Esophagus squamous epithelium (tissue), 4 donors: ENCODE results near the gene UBE2N.

Source experiments
- POLR2A ChIP-seq, 4 donors: fragments of 450-650 bp; IDR thresholded peaks; one replicate each; pipeline ENCODE4 v1.6.1; 2017; ENCODE audit warnings: antibody characterized with exemption in 4 of 4, mild to moderate bottlenecking in 4 of 4, moderate library complexity in 3 of 4
- TF ChIP-seq, protein P1 (sequence below), 6 experiments: fragments of 450-650 bp in 4 of 6; fragments of 200-600 bp in 2 of 6; sonication (generic) in 2 of 6; IDR thresholded peaks; one replicate each; pipeline ENCODE4 v1.5.1; 2016 to 2019; ENCODE audit warnings: antibody characterized with exemption in 6 of 6, mild to moderate bottlenecking in 4 of 6, moderate library complexity in 4 of 6

DNA sequence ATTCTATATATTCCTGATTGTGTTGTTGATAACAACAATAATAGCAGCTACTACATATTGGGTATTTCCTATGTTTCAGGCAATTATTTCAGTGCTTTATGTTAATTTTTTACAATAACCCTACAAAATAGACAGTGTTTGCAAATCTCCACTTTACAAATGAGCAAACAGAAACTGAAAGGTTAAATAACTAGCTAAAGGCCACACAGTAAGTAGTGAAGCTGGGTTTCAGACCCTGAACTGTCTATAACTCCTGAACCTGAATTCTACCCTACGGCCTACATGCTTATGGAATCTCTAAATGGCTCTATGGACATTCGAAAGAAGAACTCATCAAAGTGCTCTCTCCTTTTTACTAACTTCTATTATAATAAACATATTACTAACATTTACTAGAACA, 83.7 kb downstream of the UBE2N start:
- TF ChIP-seq POLR2A (IDR thresholded peaks at IDR 0.05) = no peak
- TF ChIP-seq, protein P1, sequence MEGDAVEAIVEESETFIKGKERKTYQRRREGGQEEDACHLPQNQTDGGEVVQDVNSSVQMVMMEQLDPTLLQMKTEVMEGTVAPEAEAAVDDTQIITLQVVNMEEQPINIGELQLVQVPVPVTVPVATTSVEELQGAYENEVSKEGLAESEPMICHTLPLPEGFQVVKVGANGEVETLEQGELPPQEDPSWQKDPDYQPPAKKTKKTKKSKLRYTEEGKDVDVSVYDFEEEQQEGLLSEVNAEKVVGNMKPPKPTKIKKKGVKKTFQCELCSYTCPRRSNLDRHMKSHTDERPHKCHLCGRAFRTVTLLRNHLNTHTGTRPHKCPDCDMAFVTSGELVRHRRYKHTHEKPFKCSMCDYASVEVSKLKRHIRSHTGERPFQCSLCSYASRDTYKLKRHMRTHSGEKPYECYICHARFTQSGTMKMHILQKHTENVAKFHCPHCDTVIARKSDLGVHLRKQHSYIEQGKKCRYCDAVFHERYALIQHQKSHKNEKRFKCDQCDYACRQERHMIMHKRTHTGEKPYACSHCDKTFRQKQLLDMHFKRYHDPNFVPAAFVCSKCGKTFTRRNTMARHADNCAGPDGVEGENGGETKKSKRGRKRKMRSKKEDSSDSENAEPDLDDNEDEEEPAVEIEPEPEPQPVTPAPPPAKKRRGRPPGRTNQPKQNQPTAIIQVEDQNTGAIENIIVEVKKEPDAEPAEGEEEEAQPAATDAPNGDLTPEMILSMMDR (IDR thresholded peaks at IDR 0.05) = no peak
